ENCODE results near the gene EPHA7. TPM values are rescaled to one million over a fixed set of nuclear protein-coding genes. Genes with fewer than 3 reads are reported as not detected.

EPHA7 gene
- polyA plus RNA-seq, 1 of the 3 experiments (the other 2 are of a cell fraction), result under 0.01 TPM

GRCh38 chr6:93412452-93412851 lies 6.9 kb downstream of the EPHA7 start:
- ChIA-PET CTCF (interaction anchor here (0.9 kb wide), 1 partner anchor 12 kb away, joined by 3 read pairs; no protein-coding TSS in a partner anchor), POLR2A (no interaction called here)
- no peaks in the 10 kb centered on the region for H3F3A ChIP-seq (replicated peaks; ENCODE audit: insufficient read depth)
- DNase-seq, result no peak
- TF ChIP-seq ELF1 (IDR thresholded peaks at IDR 0.05), result no peak
- no peak for TF ChIP-seq TCF12 (IDR thresholded peaks at IDR 0.05)
- TF ChIP-seq GATA2 (CRISPR knock-in tag; IDR thresholded peaks at IDR 0.05), result no peak
- TF ChIP-seq, protein P1, sequence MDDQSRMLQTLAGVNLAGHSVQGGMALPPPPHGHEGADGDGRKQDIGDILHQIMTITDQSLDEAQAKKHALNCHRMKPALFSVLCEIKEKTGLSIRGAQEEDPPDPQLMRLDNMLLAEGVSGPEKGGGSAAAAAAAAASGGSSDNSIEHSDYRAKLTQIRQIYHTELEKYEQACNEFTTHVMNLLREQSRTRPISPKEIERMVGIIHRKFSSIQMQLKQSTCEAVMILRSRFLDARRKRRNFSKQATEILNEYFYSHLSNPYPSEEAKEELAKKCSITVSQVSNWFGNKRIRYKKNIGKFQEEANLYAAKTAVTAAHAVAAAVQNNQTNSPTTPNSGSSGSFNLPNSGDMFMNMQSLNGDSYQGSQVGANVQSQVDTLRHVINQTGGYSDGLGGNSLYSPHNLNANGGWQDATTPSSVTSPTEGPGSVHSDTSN (IDR thresholded peaks at IDR 0.05), result no peak
- no peak for TF ChIP-seq FOSL2 (IDR thresholded peaks at IDR 0.05; ENCODE audit: borderline replicate concordance, low read depth)
- TF ChIP-seq MXI1 (IDR thresholded peaks at IDR 0.05; ENCODE audit: low read depth, low read length), result no peak
- no peak for TF ChIP-seq RXRA (IDR thresholded peaks at IDR 0.05; ENCODE audit: borderline replicate concordance, low read depth)
- TF ChIP-seq USF1 (IDR thresholded peaks at IDR 0.05; ENCODE audit: borderline replicate concordance, low read depth), result no peak
- TF ChIP-seq MAX (IDR thresholded peaks at IDR 0.05; ENCODE audit: low read depth), result no peak
- TF ChIP-seq, protein P2, sequence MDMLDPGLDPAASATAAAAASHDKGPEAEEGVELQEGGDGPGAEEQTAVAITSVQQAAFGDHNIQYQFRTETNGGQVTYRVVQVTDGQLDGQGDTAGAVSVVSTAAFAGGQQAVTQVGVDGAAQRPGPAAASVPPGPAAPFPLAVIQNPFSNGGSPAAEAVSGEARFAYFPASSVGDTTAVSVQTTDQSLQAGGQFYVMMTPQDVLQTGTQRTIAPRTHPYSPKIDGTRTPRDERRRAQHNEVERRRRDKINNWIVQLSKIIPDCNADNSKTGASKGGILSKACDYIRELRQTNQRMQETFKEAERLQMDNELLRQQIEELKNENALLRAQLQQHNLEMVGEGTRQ (IDR thresholded peaks at IDR 0.05; ENCODE audit: borderline replicate concordance, low read depth, low read length), result no peak
- no peak for TF ChIP-seq MEF2A (IDR thresholded peaks at IDR 0.05; ENCODE audit: borderline replicate concordance, low read depth)
- no peak for TF ChIP-seq SIN3A (IDR thresholded peaks at IDR 0.05; ENCODE audit: borderline replicate concordance, low read depth, low read length)
- TF ChIP-seq NFIC (IDR thresholded peaks at IDR 0.05; ENCODE audit: borderline replicate concordance), result no peak
- TF ChIP-seq POLR2AphosphoS5 (IDR thresholded peaks at IDR 0.05; ENCODE audit: low read depth, low read length), result no peak
- TF ChIP-seq TAF1 (IDR thresholded peaks at IDR 0.05; ENCODE audit: borderline replicate concordance, low read depth, low read length), result no peak
- no peak for TF ChIP-seq FOXJ3 (CRISPR knock-in tag; IDR thresholded peaks at IDR 0.05)
- TF ChIP-seq SMC3 (IDR thresholded peaks at IDR 0.05; ENCODE audit: low read depth, low read length), result no peak
- TF ChIP-seq GABPA (IDR thresholded peaks at IDR 0.05; ENCODE audit: low read depth), result no peak
- no peak for TF ChIP-seq RCOR1 (IDR thresholded peaks at IDR 0.05; ENCODE audit: low read length)
- no peak for TF ChIP-seq IRF3 (IDR thresholded peaks at IDR 0.05; ENCODE audit: low read depth, low read length)
- no peaks in the 10 kb centered on the region for H3K79me2 ChIP-seq (ENCODE audit: insufficient read depth)
- no peaks in the 10 kb centered on the region for H3K4me1 ChIP-seq (ENCODE audit: control insufficient read depth in 1 of 2, insufficient read depth in 2 of 2, low read depth in 1 of 2, low read length in 1 of 2)
- H3K9me2 ChIP-seq, result no peaks in the 10 kb centered on the region
- no peaks in the 10 kb centered on the region for H3K36me3 ChIP-seq (replicated peaks in 1 of 2; ENCODE audit: control insufficient read depth in 1 of 2, insufficient read depth in 2 of 2, low read length in 1 of 2)
- H3K9me3 ChIP-seq, result no peaks in the 10 kb centered on the region
- H2AFZ ChIP-seq (ENCODE audit: low read depth), result no peak overlapping the region
- no peak overlapping the region for H3K4me3 ChIP-seq (ENCODE audit: low read depth in 2 of 2, low read length in 1 of 2)
- H3K27me3 ChIP-seq (ENCODE audit: insufficient read depth), result peaks cover 14% of the 10 kb centered on the region
- H3K4me2 ChIP-seq, result no peak overlapping the region
- H3K9ac ChIP-seq, result no peak overlapping the region
- no peak overlapping the region for H3K27ac ChIP-seq (ENCODE audit: low read depth in 2 of 2, low read length in 1 of 2)
- no peaks in the 10 kb centered on the region for H4K20me1 ChIP-seq (ENCODE audit: insufficient read depth)

Data from SK-N-SH (cell line).